HG03520 (cell line): ENCODE measurements around the gene COL6A3.

Experiments
- ATAC-seq: cut with Tn5 transposase; IDR thresholded peaks from one replicate; pipeline ENCODE4 v1.9.1; 2021; ENCODE audit warnings: mild to moderate bottlenecking, moderate library complexity; ENCODE audit not compliant: unreplicated experiment

The COL6A3 gene

GRCh38 chr2:237413777-237414661, at the start of gene COL6A3:
TSS of gene COL6A3 (minus strand) at chr2:237414164. CDS start at chr2:237396817, 17,347 bp downstream.
- ATAC-seq, result no peak

- ATAC-seq, result no peak
These were observed 45.8 kb upstream of the COL6A3 start for GRCh38 chr2:237459741-237460174.

- ATAC-seq, result no peak
These were observed 45.3 kb upstream of the COL6A3 start for GRCh38 chr2:237459226-237459625.

GRCh38 chr2:237458519-237458918, 44.6 kb upstream of the COL6A3 start:
- no peak for ATAC-seq

GRCh38 chr2:237457388-237457941, 43.5 kb upstream of the COL6A3 start:
- ATAC-seq, result no peak

GRCh38 chr2:237456200-237456843, 42.4 kb upstream of the COL6A3 start:
- ATAC-seq, result no peak

- no peak for ATAC-seq
These were observed 41.8 kb upstream of the COL6A3 start for GRCh38 chr2:237455764-237456163.

- no peak for ATAC-seq
These were observed 39.7 kb upstream of the COL6A3 start for GRCh38 chr2:237453671-237454070.

- ATAC-seq, result no peak
These were observed 38.9 kb upstream of the COL6A3 start for GRCh38 chr2:237452861-237453260.

GRCh38 chr2:237451643-237452469, 37.9 kb upstream of the COL6A3 start:
- ATAC-seq, result no peak

- no peak for ATAC-seq
These were observed 36.6 kb upstream of the COL6A3 start for GRCh38 chr2:237450583-237450982.

- ATAC-seq, result no peak
These were observed 36.1 kb upstream of the COL6A3 start for GRCh38 chr2:237450108-237450507.

- ATAC-seq, result no peak
These were observed 35.4 kb upstream of the COL6A3 start for GRCh38 chr2:237449193-237449881.

- no peak for ATAC-seq
These were observed 34.7 kb upstream of the COL6A3 start for GRCh38 chr2:237448626-237449025.

GRCh38 chr2:237448171-237448570, 34.2 kb upstream of the COL6A3 start:
- no peak for ATAC-seq

GRCh38 chr2:237447496-237447895, 33.5 kb upstream of the COL6A3 start:
- no peak for ATAC-seq

- ATAC-seq, result no peak
These were observed 32.3 kb upstream of the COL6A3 start for GRCh38 chr2:237446338-237446665.

GRCh38 chr2:237445611-237446337, 31.8 kb upstream of the COL6A3 start:
- no peak for ATAC-seq

- no peak for ATAC-seq
These were observed 30.1 kb upstream of the COL6A3 start for GRCh38 chr2:237444071-237444470.
